ENCODE measurements around the gene F5. TPM values are rescaled to one million over a fixed set of nuclear protein-coding genes. Genes with fewer than 3 reads are reported as not detected.
A peak's percentile ranks its signal among the peaks of the same experiment; 100 is the strongest.

F5 gene
- total and polyA plus RNA-seq, 9 of the 15 experiments (the other 6 are each of a cell fraction or from before 2014, with no cell fraction given), result 0.03 to 0.13 TPM; not detected in 7

DNA sequence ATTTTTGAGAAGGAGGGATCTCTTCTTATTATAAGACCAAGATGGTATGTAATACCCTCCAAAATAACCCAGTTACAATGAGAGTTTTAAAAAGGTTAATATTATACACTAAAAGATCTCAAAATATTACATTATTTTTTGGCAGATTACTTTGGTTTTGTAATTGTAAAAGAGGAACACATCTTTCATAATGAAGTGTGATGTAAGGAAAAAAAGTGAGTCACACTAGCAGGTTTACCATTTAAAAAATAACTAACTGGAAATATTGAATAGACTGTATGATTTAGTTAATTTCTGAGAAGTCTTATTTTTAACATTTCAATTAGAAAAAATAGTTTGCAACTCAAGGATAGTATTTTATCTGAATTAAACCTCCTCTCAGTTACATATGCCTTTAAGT is 1.1 kb downstream of the F5 start:
- peak; percentile 51 for FAIRE-seq
- in situ Hi-C loops (cut with MboI), result no loop called here
- H3K27me3 ChIP-seq (ENCODE audit: control insufficient read depth in 2 of 2, insufficient read depth in 2 of 2, low read length in 2 of 2), result peaks cover 4 to 9% of the 10 kb centered on the region in 2 experiments; a peak in 1 of 5 replicates
- no TSS peak for BruUV-seq (replicated peaks)
- H2AFZ ChIP-seq (ENCODE audit: low read depth, low read length), result no peak overlapping the region
- ATAC-seq, result no peak
- H3K9me3 ChIP-seq (replicated peaks; ENCODE audit: control insufficient read depth, insufficient read depth, low read depth, low read length), result no peaks in the 10 kb centered on the region
- H3K27ac ChIP-seq (ENCODE audit: extremely low read depth, low read depth, low read length), result no peak overlapping the region
- POLR2A ChIA-PET, result no interaction called here
- CTCF ChIA-PET (ENCODE audit: low intra/inter-chr PET ratio), result no interaction called here
- H3K9me1 ChIP-seq (ENCODE audit: control insufficient read depth, insufficient read depth, low read length), result no peaks in the 10 kb centered on the region
- no peak overlapping the region for H3K9ac ChIP-seq (ENCODE audit: insufficient read depth in 1 of 2, low read depth in 2 of 2, low read length in 2 of 2)
- intact Hi-C loops (cut with micrococcal nuclease), result loop anchor here (5.0 kb wide), 1 partner anchor 127 kb away; the partner anchor contains the start of gene SELL
- H3K4me1 ChIP-seq (replicated peaks in 1 of 2; ENCODE audit: control insufficient read depth in 2 of 2, insufficient read depth in 2 of 2, low read length in 2 of 2), result peaks cover 0 to 4% of the 10 kb centered on the region in 2 experiments; a peak in 1 of 5 replicates
- no peaks in the 10 kb centered on the region for H3K79me2 ChIP-seq (ENCODE audit: control insufficient read depth, insufficient read depth, low read length)
- no peaks in the 10 kb centered on the region for H3K36me3 ChIP-seq (ENCODE audit: control insufficient read depth, insufficient read depth, low read length)
- H4K20me1 ChIP-seq (replicated peaks; ENCODE audit: control insufficient read depth, insufficient read depth, low read length), result no peaks in the 10 kb centered on the region
- DNase-seq (ENCODE audit: extremely low read depth in 1 of 4, low spot score in 3 of 4), result no peak
- no peak overlapping the region for H3K4me3 ChIP-seq
- H3K4me2 ChIP-seq (ENCODE audit: insufficient read depth, low read length), result no peak overlapping the region
- no peak for TF ChIP-seq ZNF445 (CRISPR knock-in tag; IDR thresholded peaks at IDR 0.05; ENCODE audit: low read depth)
- no peak for TF ChIP-seq RHOXF2B (CRISPR knock-in tag; conservative IDR thresholded peaks at IDR 0.05)
- TF ChIP-seq CEBPG (CRISPR knock-in tag; IDR thresholded peaks at IDR 0.05), result no peak
- no peak for TF ChIP-seq CEBPG (tag; conservative IDR thresholded peaks at IDR 0.05 in 1 of 2, IDR thresholded peaks at IDR 0.05 in 1 of 2)
- no peak for TF ChIP-seq RBM17 (IDR thresholded peaks at IDR 0.05; ENCODE audit: borderline replicate concordance, low read depth, low read length)
- TF ChIP-seq, protein P1, sequence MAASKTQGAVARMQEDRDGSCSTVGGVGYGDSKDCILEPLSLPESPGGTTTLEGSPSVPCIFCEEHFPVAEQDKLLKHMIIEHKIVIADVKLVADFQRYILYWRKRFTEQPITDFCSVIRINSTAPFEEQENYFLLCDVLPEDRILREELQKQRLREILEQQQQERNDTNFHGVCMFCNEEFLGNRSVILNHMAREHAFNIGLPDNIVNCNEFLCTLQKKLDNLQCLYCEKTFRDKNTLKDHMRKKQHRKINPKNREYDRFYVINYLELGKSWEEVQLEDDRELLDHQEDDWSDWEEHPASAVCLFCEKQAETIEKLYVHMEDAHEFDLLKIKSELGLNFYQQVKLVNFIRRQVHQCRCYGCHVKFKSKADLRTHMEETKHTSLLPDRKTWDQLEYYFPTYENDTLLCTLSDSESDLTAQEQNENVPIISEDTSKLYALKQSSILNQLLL (CRISPR knock-in tag; IDR thresholded peaks at IDR 0.05; ENCODE audit: borderline replicate concordance), result no peak
- TF ChIP-seq TEAD4 (IDR thresholded peaks at IDR 0.05; ENCODE audit: low read length), result no peak
- no peak for TF ChIP-seq TEAD4 (CRISPR knock-in tag; IDR thresholded peaks at IDR 0.05; ENCODE audit: borderline replicate concordance)
- no peak for TF ChIP-seq ZNF785 (CRISPR knock-in tag; IDR thresholded peaks at IDR 0.05)
- TF ChIP-seq SRSF1 (IDR thresholded peaks at IDR 0.05; ENCODE audit: low read depth, low read length), result no peak
- no peak for TF ChIP-seq ETV6 (IDR thresholded peaks at IDR 0.05; ENCODE audit: borderline replicate concordance in 1 of 2, low read depth in 2 of 2, low read length in 1 of 2)
- no peak for TF ChIP-seq ETV6 (CRISPR knock-in tag; IDR thresholded peaks at IDR 0.05; ENCODE audit: borderline replicate concordance)
- no peak for TF ChIP-seq EWSR1 (IDR thresholded peaks at IDR 0.05; ENCODE audit: borderline replicate concordance, low read depth, partially characterized antibody)
- TF ChIP-seq, protein P2, sequence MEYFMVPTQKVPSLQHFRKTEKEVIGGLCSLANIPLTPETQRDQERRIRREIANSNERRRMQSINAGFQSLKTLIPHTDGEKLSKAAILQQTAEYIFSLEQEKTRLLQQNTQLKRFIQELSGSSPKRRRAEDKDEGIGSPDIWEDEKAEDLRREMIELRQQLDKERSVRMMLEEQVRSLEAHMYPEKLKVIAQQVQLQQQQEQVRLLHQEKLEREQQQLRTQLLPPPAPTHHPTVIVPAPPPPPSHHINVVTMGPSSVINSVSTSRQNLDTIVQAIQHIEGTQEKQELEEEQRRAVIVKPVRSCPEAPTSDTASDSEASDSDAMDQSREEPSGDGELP (CRISPR knock-in tag; IDR thresholded peaks at IDR 0.05; ENCODE audit: borderline replicate concordance), result no peak
- no peak for TF ChIP-seq SMARCA5 (IDR thresholded peaks at IDR 0.05)
- TF ChIP-seq, protein P3, sequence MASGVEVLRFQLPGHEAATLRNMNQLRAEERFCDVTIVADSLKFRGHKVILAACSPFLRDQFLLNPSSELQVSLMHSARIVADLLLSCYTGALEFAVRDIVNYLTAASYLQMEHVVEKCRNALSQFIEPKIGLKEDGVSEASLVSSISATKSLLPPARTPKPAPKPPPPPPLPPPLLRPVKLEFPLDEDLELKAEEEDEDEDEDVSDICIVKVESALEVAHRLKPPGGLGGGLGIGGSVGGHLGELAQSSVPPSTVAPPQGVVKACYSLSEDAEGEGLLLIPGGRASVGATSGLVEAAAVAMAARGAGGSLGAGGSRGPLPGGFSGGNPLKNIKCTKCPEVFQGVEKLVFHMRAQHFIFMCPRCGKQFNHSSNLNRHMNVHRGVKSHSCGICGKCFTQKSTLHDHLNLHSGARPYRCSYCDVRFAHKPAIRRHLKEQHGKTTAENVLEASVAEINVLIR (CRISPR knock-in tag; IDR thresholded peaks at IDR 0.05), result no peak
- no peak for TF ChIP-seq PHF21A (IDR thresholded peaks at IDR 0.05; ENCODE audit: borderline replicate concordance, low read depth)
- TF ChIP-seq, protein P4, sequence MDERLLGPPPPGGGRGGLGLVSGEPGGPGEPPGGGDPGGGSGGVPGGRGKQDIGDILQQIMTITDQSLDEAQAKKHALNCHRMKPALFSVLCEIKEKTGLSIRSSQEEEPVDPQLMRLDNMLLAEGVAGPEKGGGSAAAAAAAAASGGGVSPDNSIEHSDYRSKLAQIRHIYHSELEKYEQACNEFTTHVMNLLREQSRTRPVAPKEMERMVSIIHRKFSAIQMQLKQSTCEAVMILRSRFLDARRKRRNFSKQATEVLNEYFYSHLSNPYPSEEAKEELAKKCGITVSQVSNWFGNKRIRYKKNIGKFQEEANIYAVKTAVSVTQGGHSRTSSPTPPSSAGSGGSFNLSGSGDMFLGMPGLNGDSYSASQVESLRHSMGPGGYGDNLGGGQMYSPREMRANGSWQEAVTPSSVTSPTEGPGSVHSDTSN (CRISPR knock-in tag; IDR thresholded peaks at IDR 0.05; ENCODE audit: low read depth), result no peak
- TF ChIP-seq, protein P4 (tag; conservative IDR thresholded peaks at IDR 0.05; ENCODE audit: low read depth), result no peak
